Mesenteric fat pad (tissue), 1 donor: ENCODE data around the gene EIPR1. TPM values are rescaled to one million over a fixed set of nuclear protein-coding genes. Genes with fewer than 3 reads are reported as not detected.

Experiments used
- DNase-seq: peaks from one replicate; pipeline ENCODE4 v3.0.0-alpha.2; 2020; ENCODE audit warnings: low spot score
- total RNA-seq: library from RNA; stranded (reverse); fragmentation: NEBNext Ultra II Directional; extraction: Animal tissue kit (Norgen Biotek cat#: 25700); gene quantifications from one replicate; pipeline ENCODE4 v1.2.1, GENCODE V29; 2021
- donor health status: DM: yes; HTN: yes; CAD: no.

The EIPR1 gene
- total RNA-seq, 1 donor from 2014 or later: 16.3 TPM

DNA sequence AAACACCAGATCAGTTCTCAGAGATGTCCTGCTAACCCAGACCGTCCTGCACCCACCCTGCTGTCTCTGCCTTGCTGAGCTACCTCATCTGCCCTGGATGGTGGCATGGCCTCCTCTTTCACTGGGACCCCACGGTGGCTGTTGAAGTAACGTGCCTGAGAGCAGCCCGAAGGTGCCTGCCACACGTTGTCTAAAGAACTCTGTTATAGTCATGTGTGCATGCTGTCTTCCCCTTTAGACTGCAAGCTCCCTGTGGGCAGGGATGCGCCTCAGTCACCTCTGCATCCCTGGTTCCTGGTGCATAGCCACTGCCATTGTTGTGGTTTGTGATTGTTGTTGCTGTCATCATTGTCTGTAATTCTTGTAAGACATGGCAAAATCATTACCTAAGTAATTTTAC, 235.9 kb downstream of the EIPR1 start:
- DNase-seq: no peak

DNA sequence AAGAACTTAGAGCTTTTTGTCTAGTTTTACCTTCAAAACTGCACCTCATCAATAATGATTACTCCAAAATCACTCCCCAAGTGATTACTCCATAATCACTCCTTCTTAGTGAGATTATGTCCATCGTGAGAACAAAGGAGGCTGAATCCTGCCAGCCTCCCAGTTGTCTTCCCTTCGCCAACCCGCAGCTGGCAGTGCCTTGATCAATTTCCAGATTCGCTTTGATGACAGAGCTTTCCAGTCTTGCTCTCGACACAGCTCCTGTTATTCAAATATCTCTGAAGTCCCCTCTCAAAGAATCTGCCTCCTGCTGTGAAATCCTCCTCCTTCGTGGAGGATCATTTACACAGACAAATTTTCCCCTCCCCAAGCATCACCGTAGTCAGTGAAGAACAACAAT, 237.7 kb downstream of the EIPR1 start:
- no peak for DNase-seq

Other genes starting within 250 kb of the EIPR1 start
- gene TRAPPC12, start 1.9 kb upstream of the EIPR1 start, total RNA-seq: 78.9 TPM
- gene ADI1, start 141.7 kb upstream of the EIPR1 start, total RNA-seq: 63.6 TPM
- 27.1 TPM for gene RNASEH1, start 180.5 kb upstream of the EIPR1 start, total RNA-seq
- 1,225 TPM for gene RPS7, start 197.4 kb upstream of the EIPR1 start, total RNA-seq
- gene COLEC11, start 217.3 kb upstream of the EIPR1 start, total RNA-seq: 5.5 TPM